Measurements from ENCODE around the gene GPR37. TPM values are rescaled to one million over a fixed set of nuclear protein-coding genes. Genes with fewer than 3 reads are reported as not detected.

The GPR37 gene
- total RNA-seq, 6 experiments from 2014 or later: not detected

GRCh38 chr7:124784879-124785818 lies 19.6 kb upstream of the GPR37 start:
- TF ChIP-seq, protein P1, sequence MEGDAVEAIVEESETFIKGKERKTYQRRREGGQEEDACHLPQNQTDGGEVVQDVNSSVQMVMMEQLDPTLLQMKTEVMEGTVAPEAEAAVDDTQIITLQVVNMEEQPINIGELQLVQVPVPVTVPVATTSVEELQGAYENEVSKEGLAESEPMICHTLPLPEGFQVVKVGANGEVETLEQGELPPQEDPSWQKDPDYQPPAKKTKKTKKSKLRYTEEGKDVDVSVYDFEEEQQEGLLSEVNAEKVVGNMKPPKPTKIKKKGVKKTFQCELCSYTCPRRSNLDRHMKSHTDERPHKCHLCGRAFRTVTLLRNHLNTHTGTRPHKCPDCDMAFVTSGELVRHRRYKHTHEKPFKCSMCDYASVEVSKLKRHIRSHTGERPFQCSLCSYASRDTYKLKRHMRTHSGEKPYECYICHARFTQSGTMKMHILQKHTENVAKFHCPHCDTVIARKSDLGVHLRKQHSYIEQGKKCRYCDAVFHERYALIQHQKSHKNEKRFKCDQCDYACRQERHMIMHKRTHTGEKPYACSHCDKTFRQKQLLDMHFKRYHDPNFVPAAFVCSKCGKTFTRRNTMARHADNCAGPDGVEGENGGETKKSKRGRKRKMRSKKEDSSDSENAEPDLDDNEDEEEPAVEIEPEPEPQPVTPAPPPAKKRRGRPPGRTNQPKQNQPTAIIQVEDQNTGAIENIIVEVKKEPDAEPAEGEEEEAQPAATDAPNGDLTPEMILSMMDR (IDR thresholded peaks at IDR 0.05): peak; percentile 81
- H3K4me3 Mint-ChIP-seq: no peak overlapping the region
- no peaks in the 10 kb centered on the region; the same call in 1 of the 2 replicates for H3K27me3 Mint-ChIP-seq (ENCODE audit: insufficient read depth)
- H3K27ac Mint-ChIP-seq: no peak overlapping the region
- H3K4me1 Mint-ChIP-seq (ENCODE audit: low read depth): no peaks in the 10 kb centered on the region; the same call in 1 of the 2 replicates
- H3K9me3 Mint-ChIP-seq: no peaks in the 10 kb centered on the region
- peak; percentile 48 for DNase-seq
- H3K36me3 Mint-ChIP-seq (ENCODE audit: low read depth): no peaks in the 10 kb centered on the region

GRCh38 chr7:124783271-124783670 lies 17.7 kb upstream of the GPR37 start:
- no peak for DNase-seq
- H3K4me1 Mint-ChIP-seq (ENCODE audit: low read depth): no peaks in the 10 kb centered on the region
- no peak overlapping the region for H3K27ac Mint-ChIP-seq
- H3K36me3 Mint-ChIP-seq (ENCODE audit: low read depth): no peaks in the 10 kb centered on the region
- no peak overlapping the region for H3K4me3 Mint-ChIP-seq
- TF ChIP-seq, protein P1 (IDR thresholded peaks at IDR 0.05): no peak
- H3K27me3 Mint-ChIP-seq (ENCODE audit: insufficient read depth): no peaks in the 10 kb centered on the region; the same call in 1 of the 2 replicates
- no peaks in the 10 kb centered on the region for H3K9me3 Mint-ChIP-seq

DNA sequence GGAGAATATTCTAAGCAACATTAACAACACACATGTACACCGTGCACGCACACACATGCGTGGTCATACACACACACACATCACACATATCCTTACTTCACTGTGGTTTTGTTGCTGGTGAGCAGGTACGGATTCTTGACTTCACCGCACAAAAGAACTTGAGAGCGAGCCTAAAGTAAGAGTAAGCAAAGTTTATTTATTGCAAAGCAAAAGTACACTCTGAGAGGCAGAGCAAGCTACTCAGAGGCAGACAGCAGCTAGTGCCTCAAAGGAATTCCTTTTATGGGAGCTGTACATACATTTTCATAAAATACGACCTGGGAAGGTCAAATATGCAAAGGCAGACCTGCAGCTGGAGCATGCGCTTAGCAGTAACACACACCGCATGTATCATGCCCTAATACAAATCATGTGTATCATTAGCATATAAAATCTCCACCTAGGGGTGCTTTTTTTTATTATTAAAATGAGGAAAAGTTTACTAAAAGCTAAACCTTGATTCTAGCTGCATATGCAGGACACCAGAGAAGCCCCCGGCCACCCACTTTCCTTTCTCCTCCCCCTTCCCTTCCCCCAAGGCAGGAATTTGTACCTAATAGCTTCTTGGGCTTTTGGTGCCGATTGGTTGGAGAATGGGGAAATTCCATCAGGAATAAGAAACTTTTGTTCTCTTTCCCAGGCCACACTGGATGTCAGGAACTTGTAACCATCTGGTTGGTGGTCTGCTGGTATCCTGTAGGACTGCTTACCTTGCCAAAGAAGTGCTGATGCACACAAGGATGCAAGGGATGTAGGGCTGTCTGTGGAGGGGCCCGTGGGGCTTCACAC lies 16.5 kb upstream of the GPR37 start:
- no peak overlapping the region for H3K27ac Mint-ChIP-seq
- H3K27me3 Mint-ChIP-seq (ENCODE audit: insufficient read depth): no peaks in the 10 kb centered on the region; the same call in 1 of the 2 replicates
- no peaks in the 10 kb centered on the region for H3K4me1 Mint-ChIP-seq (ENCODE audit: low read depth)
- H3K36me3 Mint-ChIP-seq (ENCODE audit: low read depth): no peaks in the 10 kb centered on the region
- no peaks in the 10 kb centered on the region for H3K9me3 Mint-ChIP-seq
- TF ChIP-seq, protein P1 (IDR thresholded peaks at IDR 0.05): no peak
- DNase-seq: no peak
- H3K4me3 Mint-ChIP-seq: no peak overlapping the region

GRCh38 chr7:124781418-124781817 lies 15.8 kb upstream of the GPR37 start:
- H3K9me3 Mint-ChIP-seq: no peaks in the 10 kb centered on the region
- H3K4me3 Mint-ChIP-seq: no peak overlapping the region
- TF ChIP-seq, protein P1 (IDR thresholded peaks at IDR 0.05): no peak
- no peaks in the 10 kb centered on the region for H3K4me1 Mint-ChIP-seq (ENCODE audit: low read depth)
- DNase-seq: no peak
- H3K27ac Mint-ChIP-seq: no peak overlapping the region
- no peaks in the 10 kb centered on the region for H3K36me3 Mint-ChIP-seq (ENCODE audit: low read depth)
- no peaks in the 10 kb centered on the region; the same call in 1 of the 2 replicates for H3K27me3 Mint-ChIP-seq (ENCODE audit: insufficient read depth)

- no peaks in the 10 kb centered on the region for H3K36me3 Mint-ChIP-seq (ENCODE audit: low read depth)
- H3K4me3 Mint-ChIP-seq: no peak overlapping the region
- H3K4me1 Mint-ChIP-seq (ENCODE audit: low read depth): no peaks in the 10 kb centered on the region
- no peak overlapping the region for H3K27ac Mint-ChIP-seq
- no peaks in the 10 kb centered on the region for H3K9me3 Mint-ChIP-seq
- TF ChIP-seq, protein P1 (IDR thresholded peaks at IDR 0.05): no peak
- no peak for DNase-seq
- H3K27me3 Mint-ChIP-seq (ENCODE audit: insufficient read depth): no peaks in the 10 kb centered on the region; the same call in 1 of the 2 replicates
Measured at GRCh38 chr7:124780608-124781007, 15.0 kb upstream of the GPR37 start.
